Measurements from ENCODE around the gene PRRG1. TPM values are rescaled to one million over a fixed set of nuclear protein-coding genes. Genes with fewer than 3 reads are reported as not detected.
"Not testable (repeated sequence)": the region's sequence is repeated elsewhere in the genome, so short reads cannot be mapped to it uniquely, and the experiment has no call there.

Gene PRRG1
- total RNA-seq, result 22.2 and 24.5 TPM in 2 replicates

DNA sequence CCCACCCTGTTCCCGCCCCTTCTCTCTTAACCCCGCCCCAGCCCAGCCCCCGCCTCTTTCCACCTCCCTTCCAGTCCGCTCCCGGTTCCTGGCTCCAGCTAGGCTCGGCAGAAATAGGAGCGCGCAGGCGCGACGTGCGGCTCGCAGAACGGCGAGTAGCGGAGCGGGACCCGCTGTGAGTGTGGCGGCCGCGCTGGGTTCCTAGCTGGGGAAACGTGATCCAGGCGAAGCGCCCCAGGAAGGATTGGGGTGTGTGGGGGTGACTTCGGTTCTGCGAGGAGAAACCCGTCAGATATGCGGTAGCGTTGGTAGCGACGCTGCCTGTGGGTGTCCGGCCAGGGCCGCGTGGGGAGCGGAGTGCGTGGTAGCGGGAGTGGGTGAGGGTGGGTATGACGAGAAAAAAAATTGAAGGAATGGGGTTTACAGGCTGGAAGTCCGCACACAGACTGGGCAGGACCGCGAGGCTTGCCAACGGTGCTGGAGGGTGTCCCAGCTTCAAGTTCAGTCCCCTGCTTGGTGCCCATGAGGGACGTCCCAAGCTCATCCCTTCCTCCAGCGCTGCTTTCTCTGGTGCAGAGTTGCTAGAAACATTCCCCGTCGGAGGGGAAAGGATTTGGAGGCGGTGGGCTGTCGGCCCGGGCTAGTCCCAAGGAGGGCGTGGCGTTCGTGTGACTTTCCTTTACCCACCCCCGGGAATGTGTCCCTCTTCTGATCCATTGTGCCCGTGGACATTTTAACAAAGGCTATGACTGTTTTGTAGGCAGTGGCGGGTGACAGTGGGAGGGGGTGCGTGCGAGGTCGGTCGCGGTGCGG, at the start of gene PRRG1:
PRRG1 (plus strand) TSS at position 144 of the 813 bp plus-strand sequence. CDS start 56,886 bp downstream, outside the sequence.
- peak; percentile 53 for DNase-seq (ENCODE audit: low read depth, low spot score)

DNA sequence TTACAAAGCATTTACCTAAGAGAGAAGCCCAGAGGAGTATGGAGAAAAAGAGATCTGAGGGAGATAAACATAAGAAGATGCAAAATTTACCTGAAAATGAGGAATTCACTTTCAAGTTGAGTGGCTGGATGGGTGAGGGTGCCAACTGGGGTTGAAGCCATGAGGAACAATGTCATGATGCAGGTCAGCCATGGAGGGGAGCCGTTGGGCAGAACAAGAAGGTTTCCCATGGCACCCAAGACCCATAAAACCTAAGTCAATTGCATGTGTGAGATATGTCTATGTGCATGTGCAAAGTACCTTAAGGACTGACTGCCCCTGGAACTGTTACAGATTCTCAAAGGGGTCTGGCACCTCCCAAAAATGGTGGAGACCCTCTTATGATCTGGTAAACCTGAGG, 46.6 kb upstream of the PRRG1 start:
- DNase-seq (ENCODE audit: low read depth, low spot score), result no peak

- DNase-seq (ENCODE audit: low read depth, low spot score), result not testable (repeated sequence)
Observed at GRCh38 chrX:37305238-37305637, 43.9 kb upstream of the PRRG1 start.

DNA sequence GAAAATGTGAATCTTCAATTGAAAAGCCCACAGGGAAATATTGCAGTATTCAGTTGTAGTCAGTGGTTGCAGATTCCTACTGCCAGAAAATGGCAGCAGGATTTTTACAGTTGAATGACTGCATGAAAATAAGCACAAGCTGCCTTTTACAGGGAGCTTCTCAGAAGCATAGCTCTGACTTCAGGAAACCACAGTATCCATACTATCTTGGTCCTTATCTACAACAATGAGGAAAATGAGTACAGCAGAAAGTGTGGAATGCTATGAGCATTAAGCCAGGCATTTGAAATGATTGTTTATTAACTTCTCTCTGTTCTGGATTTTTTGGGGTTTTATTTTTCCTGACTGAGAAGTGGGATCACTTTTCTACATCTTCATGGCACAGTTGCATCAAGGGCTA, 34.6 kb upstream of the PRRG1 start:
- no peak for DNase-seq (ENCODE audit: low read depth, low spot score)

- no peak for DNase-seq (ENCODE audit: low read depth, low spot score)
Observed at GRCh38 chrX:37315511-37316248, 33.5 kb upstream of the PRRG1 start.

DNA sequence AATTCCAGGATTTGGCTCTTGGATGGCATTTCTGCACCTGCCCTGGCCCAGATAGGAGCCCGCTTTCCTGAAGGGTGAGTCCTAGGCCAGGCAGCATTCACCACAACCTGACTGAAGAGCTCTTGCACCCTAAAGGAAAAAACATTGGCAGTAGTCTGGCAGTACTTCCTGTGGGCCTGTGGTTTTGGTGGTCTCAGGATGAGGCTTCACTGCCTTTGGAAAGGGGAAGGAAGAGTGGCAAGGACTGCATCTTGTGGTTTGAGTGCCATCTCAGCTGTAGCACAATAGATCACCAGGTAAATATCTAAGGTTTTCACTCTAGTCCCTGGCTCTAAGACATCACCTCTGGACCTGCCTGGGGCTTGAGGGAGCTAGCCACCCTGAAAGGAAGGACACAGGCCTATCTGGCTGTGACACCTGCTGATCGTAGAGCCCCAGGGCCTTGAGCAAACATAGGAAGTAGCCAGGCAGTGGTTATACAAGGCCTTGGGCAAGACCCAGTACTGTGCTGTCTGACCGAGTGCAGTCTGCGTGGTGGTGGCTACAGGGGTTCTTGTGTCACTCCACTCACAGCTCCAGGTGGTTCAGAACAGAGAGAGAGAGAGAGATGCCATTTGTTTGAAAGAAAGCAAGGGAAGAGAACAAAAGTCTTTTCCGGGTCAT, 28.5 kb upstream of the PRRG1 start:
- no peak for DNase-seq (ENCODE audit: low read depth, low spot score)

DNA sequence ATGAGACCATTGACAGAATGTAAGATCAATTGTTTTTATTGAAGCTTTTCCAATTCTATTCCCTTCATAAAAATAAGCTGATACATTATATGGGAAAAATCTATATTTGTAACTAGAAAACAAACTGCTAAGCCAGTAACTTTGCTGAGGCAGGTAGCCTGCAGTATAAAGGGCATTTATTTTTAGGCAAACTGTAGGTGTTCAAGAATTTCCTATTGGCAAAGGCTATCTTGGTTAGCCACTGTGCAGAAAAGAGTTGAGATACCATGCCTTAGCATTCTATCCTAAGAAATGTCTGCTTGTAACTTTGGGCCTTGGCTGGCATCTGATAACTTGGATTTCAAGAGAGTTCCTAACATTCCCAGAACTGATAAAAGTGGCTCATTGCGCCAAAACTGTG, 18.5 kb upstream of the PRRG1 start:
- DNase-seq (ENCODE audit: low read depth, low spot score), result no peak

DNA sequence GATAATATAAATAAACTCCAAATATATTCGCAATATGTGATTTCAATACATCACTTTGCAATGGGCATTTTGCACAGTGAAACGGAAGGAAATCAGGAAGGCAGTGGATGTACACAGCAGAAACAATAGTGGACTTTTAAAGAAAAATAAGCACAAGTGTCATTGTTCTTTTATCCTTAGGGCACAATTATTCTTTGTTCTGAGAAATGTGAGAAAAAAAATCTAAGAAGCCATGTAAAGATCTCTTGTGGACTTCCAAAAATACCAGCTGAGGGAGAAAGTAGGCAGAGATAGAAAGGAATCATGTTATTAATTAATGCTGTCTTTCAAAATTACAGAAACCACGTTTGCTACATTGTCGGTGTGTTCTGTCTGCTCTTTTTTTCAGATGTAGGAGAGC, 17.6 kb upstream of the PRRG1 start:
- DNase-seq (ENCODE audit: low read depth, low spot score), result no peak

- no peak for DNase-seq (ENCODE audit: low read depth, low spot score)
Observed at GRCh38 chrX:37332055-37332454, 17.1 kb upstream of the PRRG1 start.

DNA sequence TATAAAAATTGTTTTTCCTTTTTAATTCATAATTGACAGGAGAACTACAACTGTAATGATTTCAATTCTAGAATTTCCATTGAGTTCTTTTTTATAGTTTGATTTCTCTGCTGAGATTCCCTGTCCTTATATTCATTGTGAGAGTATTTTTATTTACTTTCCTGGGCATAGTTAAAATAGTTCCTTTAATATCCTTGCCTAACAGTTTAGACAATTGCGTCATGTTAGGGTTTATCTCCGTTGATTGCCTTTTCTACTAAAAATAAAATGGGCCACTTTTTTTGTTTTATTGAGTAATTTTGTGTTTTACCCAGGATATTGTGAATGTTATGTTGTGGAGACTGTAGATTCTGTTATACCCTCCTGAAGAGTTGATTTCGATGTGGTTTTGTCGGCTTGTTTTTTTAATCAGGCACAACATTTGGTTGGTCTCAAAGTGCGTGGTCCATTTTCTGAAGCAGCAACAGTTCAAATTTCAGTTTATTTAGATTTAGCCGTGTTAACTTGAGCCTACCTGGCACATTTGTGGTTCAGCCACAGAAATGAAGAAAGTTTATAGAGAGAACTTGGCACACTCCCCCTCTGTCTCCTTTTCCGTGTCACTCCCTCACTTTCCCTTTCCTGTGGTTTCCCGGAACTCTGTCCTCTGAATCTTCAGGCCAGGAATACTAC, 16.0 kb upstream of the PRRG1 start:
- no peak for DNase-seq (ENCODE audit: low read depth, low spot score)

DNA sequence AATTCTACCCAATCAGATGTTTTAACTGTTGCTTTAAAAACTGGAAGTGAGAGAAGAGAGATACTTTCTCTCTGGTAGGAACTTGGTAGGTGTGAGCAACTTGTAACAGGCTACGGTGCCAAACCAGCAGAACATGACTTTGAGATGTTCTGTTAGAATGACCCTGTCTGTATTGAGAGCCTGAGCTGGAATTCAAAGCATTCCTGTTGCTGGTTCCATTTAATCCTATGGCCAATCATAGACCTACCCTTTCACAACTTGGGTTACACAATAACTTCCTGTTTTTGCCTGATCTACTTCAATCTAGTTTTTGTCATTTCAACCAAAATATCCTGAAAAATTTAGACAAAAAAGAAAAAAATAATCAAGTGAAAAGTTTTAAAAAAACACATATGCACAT, 1.7 kb upstream of the PRRG1 start:
- no peak for DNase-seq (ENCODE audit: low read depth, low spot score)

GRCh38 chrX:37348231-37348970, 763 bp upstream of the PRRG1 start:
- DNase-seq (ENCODE audit: low read depth, low spot score), result no peak

DNA sequence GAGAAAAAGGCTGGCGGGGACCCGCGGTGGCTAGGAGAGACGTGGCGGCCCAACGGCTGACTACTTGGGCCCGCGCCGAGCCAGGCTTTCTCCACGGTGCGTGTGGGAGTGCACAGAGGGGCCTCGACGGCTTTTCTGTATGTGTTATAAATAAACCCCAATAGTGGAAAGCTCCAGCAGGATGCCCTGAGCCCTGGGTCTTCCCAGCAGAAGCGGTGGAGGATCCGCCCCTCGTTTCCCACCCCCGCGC, 268 bp upstream of the PRRG1 start:
- no peak for DNase-seq (ENCODE audit: low read depth, low spot score)

DNA sequence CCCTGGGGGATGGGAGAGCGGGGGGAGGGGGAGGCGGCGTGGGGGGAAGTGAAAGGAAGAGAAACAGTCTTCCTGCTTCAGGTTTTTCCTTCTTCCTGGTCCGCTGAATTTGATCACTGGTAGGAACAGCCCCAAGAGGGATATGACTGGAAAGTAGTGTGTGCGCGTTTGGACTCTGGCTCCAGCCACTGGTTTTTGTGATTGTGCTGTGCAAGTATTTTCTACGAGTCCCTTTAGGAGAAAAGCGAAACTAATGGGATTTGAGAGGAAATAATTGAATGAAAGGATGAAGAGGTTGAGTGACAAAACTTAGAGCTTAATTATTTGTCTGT, 836 bp downstream of the PRRG1 start:
- no peak for DNase-seq (ENCODE audit: low read depth, low spot score)

- DNase-seq (ENCODE audit: low read depth, low spot score), result no peak
Observed at GRCh38 chrX:37353646-37354045, 4.5 kb downstream of the PRRG1 start.

DNA sequence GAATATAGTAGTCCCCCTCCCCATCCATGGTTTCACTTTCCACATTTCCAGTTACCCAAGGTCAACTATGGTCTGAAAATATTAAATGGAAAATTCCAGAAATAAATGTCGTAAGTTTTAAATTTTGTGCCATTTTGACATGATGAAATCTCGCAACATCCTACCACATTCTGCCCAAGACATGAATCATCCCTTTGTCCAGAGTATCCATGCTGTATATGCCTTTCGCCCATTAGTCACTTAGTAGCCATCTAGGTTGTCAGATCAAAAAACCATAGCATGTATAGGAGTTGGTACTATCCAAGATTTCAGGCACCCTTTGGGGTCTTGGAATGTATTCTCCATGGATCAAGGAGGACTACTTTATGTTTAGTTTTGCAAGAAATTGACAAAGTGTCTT, 8.3 kb downstream of the PRRG1 start:
- no peak for DNase-seq (ENCODE audit: low read depth, low spot score)

DNA sequence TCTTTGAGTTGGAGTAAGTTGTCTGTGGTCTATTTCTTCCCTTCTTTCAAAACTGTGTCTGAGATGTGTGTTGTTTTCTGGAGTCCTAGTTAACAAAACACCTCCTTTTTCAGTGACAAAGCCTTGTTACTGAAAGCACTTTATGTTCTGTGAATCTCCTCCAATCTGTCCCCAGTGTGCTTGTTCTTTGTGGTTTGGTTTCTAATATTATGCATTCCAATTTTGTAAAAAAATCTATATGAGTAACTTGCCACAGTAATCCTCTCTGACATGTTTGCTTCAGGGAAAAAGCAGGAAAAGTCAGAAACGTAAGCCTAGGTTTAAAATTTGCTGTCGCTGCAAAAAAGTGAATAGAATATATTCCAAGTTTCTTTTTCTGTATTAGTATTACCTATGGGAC, 12.4 kb downstream of the PRRG1 start:
- no peak for DNase-seq (ENCODE audit: low read depth, low spot score)

GRCh38 chrX:37364666-37365065, 15.5 kb downstream of the PRRG1 start:
- no peak for DNase-seq (ENCODE audit: low read depth, low spot score)

DNA sequence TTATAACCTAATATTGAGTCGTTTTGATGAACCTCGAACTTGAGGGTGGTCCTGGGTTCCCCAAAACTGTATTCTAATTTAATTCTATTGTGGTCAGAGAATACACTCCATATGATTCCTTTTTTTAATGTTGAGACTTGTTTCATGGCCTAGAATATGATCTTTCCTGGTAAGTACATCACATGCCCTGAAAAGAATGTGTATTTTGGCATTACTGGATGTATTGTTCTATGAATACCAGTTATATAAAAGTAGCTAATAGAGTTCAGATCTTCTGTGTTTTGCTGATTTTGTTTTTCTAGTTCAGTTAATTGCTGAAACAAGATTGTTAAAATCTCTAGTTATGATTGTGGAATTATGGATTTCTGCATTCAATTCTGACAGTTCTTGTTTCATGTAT, 18.8 kb downstream of the PRRG1 start:
- DNase-seq (ENCODE audit: low read depth, low spot score), result no peak

GRCh38 chrX:37370499-37371141, 21.5 kb downstream of the PRRG1 start:
- no peak for DNase-seq (ENCODE audit: low read depth, low spot score)

DNA sequence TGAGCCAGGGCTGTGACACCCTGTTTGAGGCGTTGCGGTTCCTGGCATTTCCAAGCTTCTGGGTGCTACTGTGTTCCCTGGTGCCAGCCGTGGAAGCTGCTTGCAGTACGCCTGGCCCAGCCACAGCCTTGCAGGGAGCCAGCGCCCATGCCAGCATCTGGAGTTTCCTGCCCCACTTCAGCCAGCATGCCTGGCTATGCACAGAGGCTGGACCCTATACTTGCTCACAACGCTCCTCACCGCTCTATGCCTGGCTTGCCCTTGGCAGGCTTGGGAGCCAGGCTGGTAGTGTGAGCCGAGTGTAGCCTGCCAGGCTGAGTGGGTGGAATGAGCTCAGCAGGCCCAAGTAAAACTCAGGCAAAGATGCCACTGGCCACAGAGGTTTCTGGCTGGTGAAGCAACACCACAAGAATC, 22.4 kb downstream of the PRRG1 start:
- DNase-seq (ENCODE audit: low read depth, low spot score), result no peak

Measured in pulmonary artery endothelial cell (primary cell).